ENCODE data around the gene USP12.

USP12 gene

GRCh38 chr13:27080018-27080948 is 91.3 kb downstream of the USP12 start:
- Histone ChIP-seq H2AFZ (ENCODE audit: low read depth, low read length) (no peak overlapping the region), H3K4me2 (ENCODE audit: low read length) (no peak overlapping the region), H3K79me2 (ENCODE audit: low read length) (peaks cover 6% of the 10 kb centered on the region; the same call in 1 of the 2 replicates), H4K20me1 (ENCODE audit: insufficient read depth, low read length) (peaks cover 13% of the 10 kb centered on the region; the same call in 1 of the 2 replicates), H3K9me3 (ENCODE audit: insufficient read depth, low read length) (no peaks in the 10 kb centered on the region), H3K27me3 (ENCODE audit: low read depth, low read length) (no peaks in the 10 kb centered on the region), H3K4me3 (ENCODE audit: low read length) (no peak overlapping the region), H3K4me1 (ENCODE audit: low read length) (no peaks in the 10 kb centered on the region), H3K9ac (ENCODE audit: low read length) (no peak overlapping the region), H3K36me3 (replicated peaks; ENCODE audit: low read depth, low read length) (peaks cover 26% of the 10 kb centered on the region), H3K27ac (ENCODE audit: low read length) (no peak overlapping the region)
- TF ChIP-seq CTCF (IDR thresholded peaks at IDR 0.05; ENCODE audit: low read depth, low read length) (no peak), EZH2phosphoT487 (IDR thresholded peaks at IDR 0.05; ENCODE audit: low read depth) (no peak)

- Histone ChIP-seq H4K20me1 (ENCODE audit: insufficient read depth, low read length) (peaks cover 13% of the 10 kb centered on the region; the same call in 1 of the 2 replicates), H3K79me2 (ENCODE audit: low read length) (peaks cover 6% of the 10 kb centered on the region; the same call in 1 of the 2 replicates), H3K4me1 (ENCODE audit: low read length) (no peaks in the 10 kb centered on the region), H3K36me3 (replicated peaks; ENCODE audit: low read depth, low read length) (peaks cover 24% of the 10 kb centered on the region), H3K4me2 (ENCODE audit: low read length) (no peak overlapping the region), H3K9me3 (ENCODE audit: insufficient read depth, low read length) (no peaks in the 10 kb centered on the region), H3K27ac (ENCODE audit: low read length) (no peak overlapping the region), H3K4me3 (ENCODE audit: low read length) (no peak overlapping the region), H2AFZ (ENCODE audit: low read depth, low read length) (no peak overlapping the region), H3K27me3 (ENCODE audit: low read depth, low read length) (no peaks in the 10 kb centered on the region), H3K9ac (ENCODE audit: low read length) (no peak overlapping the region)
- TF ChIP-seq EZH2phosphoT487 (IDR thresholded peaks at IDR 0.05; ENCODE audit: low read depth) (no peak), CTCF (IDR thresholded peaks at IDR 0.05; ENCODE audit: low read depth, low read length) (no peak)
These were observed 92.1 kb downstream of the USP12 start for GRCh38 chr13:27079421-27079958.

- H3K4me3 ChIP-seq (ENCODE audit: low read length) = no peak overlapping the region
- H3K27ac ChIP-seq (ENCODE audit: low read length) = no peak overlapping the region
- H3K9me3 ChIP-seq (ENCODE audit: insufficient read depth, low read length) = no peaks in the 10 kb centered on the region
- no peak overlapping the region for H3K4me2 ChIP-seq (ENCODE audit: low read length)
- no peak for TF ChIP-seq EZH2phosphoT487 (IDR thresholded peaks at IDR 0.05; ENCODE audit: low read depth)
- TF ChIP-seq CTCF (IDR thresholded peaks at IDR 0.05; ENCODE audit: low read depth, low read length) = no peak
- H3K36me3 ChIP-seq (replicated peaks; ENCODE audit: low read depth, low read length) = peaks cover 31% of the 10 kb centered on the region
- no peak overlapping the region for H2AFZ ChIP-seq (ENCODE audit: low read depth, low read length)
- no peaks in the 10 kb centered on the region for H3K4me1 ChIP-seq (ENCODE audit: low read length)
- H3K79me2 ChIP-seq (ENCODE audit: low read length) = peaks cover 11% of the 10 kb centered on the region; the same call in 1 of the 2 replicates
- H3K9ac ChIP-seq (ENCODE audit: low read length) = no peak overlapping the region
- peaks cover 18% of the 10 kb centered on the region for H4K20me1 ChIP-seq (ENCODE audit: insufficient read depth, low read length)
- no peaks in the 10 kb centered on the region for H3K27me3 ChIP-seq (ENCODE audit: low read depth, low read length)
These were observed 94.2 kb downstream of the USP12 start for GRCh38 chr13:27077451-27077850.

GRCh38 chr13:27076421-27076820 is 95.2 kb downstream of the USP12 start:
- Histone ChIP-seq H2AFZ (ENCODE audit: low read depth, low read length) (no peak overlapping the region), H4K20me1 (ENCODE audit: insufficient read depth, low read length) (peaks cover 18% of the 10 kb centered on the region), H3K36me3 (replicated peaks; ENCODE audit: low read depth, low read length) (peaks cover 37% of the 10 kb centered on the region), H3K9ac (ENCODE audit: low read length) (no peak overlapping the region), H3K27me3 (ENCODE audit: low read depth, low read length) (no peaks in the 10 kb centered on the region), H3K27ac (ENCODE audit: low read length) (no peak overlapping the region), H3K79me2 (ENCODE audit: low read length) (peaks cover 11% of the 10 kb centered on the region; the same call in 1 of the 2 replicates), H3K4me2 (ENCODE audit: low read length) (no peak overlapping the region), H3K4me1 (ENCODE audit: low read length) (no peaks in the 10 kb centered on the region), H3K9me3 (ENCODE audit: insufficient read depth, low read length) (no peaks in the 10 kb centered on the region), H3K4me3 (ENCODE audit: low read length) (no peak overlapping the region)
- no peak for TF ChIP-seq CTCF (IDR thresholded peaks at IDR 0.05; ENCODE audit: low read depth, low read length)

All from OCI-LY3 (cell line).